Myocyte (in vitro differentiated cells): ENCODE data around the gene IGHMBP2. TPM values are rescaled to one million over a fixed set of nuclear protein-coding genes. Genes with fewer than 3 reads are reported as not detected.
A peak's percentile ranks its signal among the peaks of the same experiment; 100 is the strongest.
"Not testable (repeated sequence)": the region's sequence is repeated elsewhere in the genome, so short reads cannot be mapped to it uniquely, and the experiment has no call there.

ENCODE experiments used
- DNase-seq: peaks from one replicate; pipeline ENCODE4 v3.0.0-alpha.2; 2012; ENCODE audit warnings: low read depth
- polyA plus RNA-seq: library from polyadenylated mRNA; unstranded; fragments of >200 nt; gene quantifications from one replicate; pipeline ENCODE4 v1.2.1, GENCODE V29; 2012; ENCODE audit warnings: missing spikeins
- total RNA-seq: library from RNA; depleted of rRNA; stranded (reverse); fragments of >200 nt; gene quantifications from 2 replicates; pipeline ENCODE4 v1.2.3, GENCODE V29; 2014

Gene IGHMBP2
- total RNA-seq = 9.7 and 10.0 TPM in 2 replicates
- 10.4 TPM for polyA plus RNA-seq

GRCh38 chr11:68903288-68904247, at the start of gene IGHMBP2, which contains the start of gene MRPL21:
Gene IGHMBP2 (plus strand): TSS chr11:68903891. CDS start chr11:68903953, 62 bp downstream.
Gene MRPL21 (minus strand): TSS chr11:68903832. CDS start chr11:68903810, 22 bp downstream.
- peak; percentile 87 for DNase-seq

- DNase-seq = no peak
These were observed 49.3 kb upstream of the IGHMBP2 start for GRCh38 chr11:68854273-68854958.

- no peak for DNase-seq
These were observed 48.3 kb upstream of the IGHMBP2 start for GRCh38 chr11:68855205-68855981.

- DNase-seq = not testable (repeated sequence)
These were observed 47.2 kb upstream of the IGHMBP2 start for GRCh38 chr11:68856425-68857030.

GRCh38 chr11:68857037-68857586, 46.6 kb upstream of the IGHMBP2 start:
- DNase-seq = no peak

- DNase-seq = no peak
These were observed 44.6 kb upstream of the IGHMBP2 start for GRCh38 chr11:68859123-68859522.

DNA sequence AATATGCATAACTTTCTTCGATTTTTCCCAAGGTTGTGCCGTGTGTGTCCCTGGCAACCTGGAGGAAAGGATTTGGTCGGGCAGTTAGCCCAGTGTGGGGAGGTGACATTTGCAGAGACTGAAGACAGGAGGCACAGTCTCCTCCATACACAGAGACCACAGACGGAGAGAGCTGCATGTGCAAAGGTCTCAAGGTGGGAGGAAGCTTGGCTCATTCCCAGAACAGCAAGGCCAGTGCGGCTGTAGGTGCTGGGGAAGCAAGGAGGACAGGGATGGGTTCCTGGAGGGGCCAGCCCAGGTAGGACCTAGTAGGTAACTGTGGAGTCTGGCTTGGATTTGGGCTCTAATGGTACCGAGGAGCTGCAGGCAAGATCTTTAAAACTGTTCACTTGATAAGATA, 41.3 kb upstream of the IGHMBP2 start:
- no peak for DNase-seq

GRCh38 chr11:68863553-68864265, 40.0 kb upstream of the IGHMBP2 start:
- no peak for DNase-seq

DNA sequence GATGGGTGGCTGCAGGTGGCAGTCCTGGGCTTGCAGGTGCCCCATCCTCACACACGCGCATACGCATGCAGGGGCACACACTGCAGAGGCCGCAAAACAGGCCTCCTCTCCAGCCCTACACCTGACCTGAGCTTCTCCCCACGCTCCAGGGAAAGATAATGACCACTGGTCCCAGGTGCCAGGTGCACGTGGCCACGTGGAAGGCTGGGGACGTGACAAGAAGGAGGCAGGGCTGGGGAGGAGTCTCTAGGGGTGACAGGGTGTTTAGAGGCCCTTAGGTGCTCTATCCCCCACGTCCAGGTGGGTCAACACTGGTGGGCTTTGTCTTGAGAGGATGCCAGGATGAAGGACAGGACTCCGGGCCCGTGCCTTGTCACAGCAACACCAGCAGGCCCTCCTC, 38.5 kb upstream of the IGHMBP2 start:
- no peak for DNase-seq

- no peak for DNase-seq
These were observed 36.6 kb upstream of the IGHMBP2 start for GRCh38 chr11:68867066-68867465.

DNA sequence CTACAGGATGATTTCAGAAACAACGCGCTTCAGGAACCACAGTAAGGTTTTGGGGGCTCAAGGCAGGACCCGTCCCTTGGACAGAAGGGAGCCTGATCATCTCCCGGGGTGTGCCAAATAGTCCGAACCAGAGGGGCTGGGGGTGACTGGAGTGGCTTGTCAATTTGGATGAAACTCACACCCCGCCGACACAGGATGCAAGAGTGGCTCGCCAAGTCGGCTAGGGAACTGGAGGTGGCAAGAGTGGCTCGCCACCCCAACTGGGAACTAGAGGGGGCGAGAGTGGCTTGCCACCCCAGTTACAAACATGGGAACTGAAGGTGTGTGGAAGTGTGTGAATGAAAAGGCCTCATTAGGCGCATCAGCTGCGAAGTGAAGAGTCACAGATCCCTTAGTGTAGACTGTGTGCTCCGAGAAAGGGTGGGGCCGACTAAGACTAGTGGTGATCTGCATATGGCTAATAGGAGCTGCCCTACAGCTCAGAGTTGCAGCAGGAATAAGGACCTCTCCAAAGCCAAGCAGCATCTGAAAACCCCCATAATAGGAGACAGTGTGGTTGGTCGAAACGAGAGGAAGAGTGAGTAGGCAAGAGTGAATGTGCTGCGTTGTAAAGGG, 35.4 kb upstream of the IGHMBP2 start:
- DNase-seq = no peak

GRCh38 chr11:68870470-68870869, 33.2 kb upstream of the IGHMBP2 start:
- DNase-seq = no peak

GRCh38 chr11:68872216-68873003, 31.3 kb upstream of the IGHMBP2 start:
- peak; percentile 32 for DNase-seq

- no peak for DNase-seq
These were observed 25.7 kb upstream of the IGHMBP2 start for GRCh38 chr11:68878022-68878421.

DNA sequence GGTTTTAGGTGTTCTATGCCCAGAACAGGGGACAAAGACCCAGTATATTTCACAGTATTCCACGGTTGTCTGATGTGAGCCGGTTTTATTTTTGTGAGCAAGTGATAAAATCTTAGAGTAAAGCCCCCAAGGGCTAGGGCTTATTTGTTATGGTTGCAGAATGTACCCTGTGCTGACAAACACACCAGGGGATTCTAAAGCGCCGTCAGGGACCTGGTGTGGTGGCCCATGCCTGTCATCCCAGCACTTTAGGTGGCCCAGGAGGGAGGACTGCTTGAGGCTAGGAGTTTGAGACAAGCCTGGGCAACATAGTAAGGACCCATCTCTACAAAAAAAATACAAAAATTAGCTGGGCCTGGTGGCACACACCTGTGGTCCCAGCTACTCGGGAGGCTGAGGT, 22.8 kb upstream of the IGHMBP2 start:
- no peak for DNase-seq

DNA sequence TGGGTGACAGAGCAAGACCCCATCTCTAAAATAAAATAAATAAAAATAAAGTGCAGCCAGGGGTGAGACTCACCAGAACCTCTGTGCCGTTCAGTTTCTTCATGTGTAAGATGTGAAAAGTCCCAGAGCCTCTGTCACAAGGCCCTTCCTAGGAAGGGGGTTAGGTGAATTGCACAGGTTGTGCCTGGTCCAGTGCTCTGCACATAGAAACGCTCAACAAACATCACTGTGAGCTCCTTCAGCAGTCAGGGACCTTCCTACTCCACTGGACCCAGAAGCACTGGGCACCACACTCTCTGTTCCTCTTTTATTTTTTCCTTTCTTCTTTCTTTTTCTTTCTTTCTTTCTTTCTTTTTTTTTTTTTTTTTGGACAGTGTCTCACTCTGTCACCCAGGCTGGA, 22.4 kb upstream of the IGHMBP2 start:
- no peak for DNase-seq

DNA sequence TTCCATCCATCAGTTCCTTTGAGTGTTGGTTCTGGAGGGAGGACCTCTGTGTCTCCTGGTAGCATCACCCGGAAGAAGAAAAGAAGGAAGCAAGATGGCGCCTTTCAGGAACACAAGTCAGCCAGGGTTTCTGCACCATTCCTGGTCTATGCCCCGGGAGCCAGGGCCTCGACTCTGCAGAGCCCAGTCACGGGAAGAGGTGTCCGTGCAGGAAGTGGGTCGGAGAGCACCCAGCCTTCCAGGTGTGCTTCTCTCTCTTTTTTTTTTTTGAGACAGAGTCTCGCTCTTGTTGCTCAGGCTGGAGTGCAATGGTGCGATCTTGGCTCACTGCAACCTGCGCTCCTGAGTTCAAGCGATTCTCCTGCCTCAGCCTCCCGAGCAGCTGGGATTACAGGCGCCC, 21.3 kb upstream of the IGHMBP2 start:
- no peak for DNase-seq

DNA sequence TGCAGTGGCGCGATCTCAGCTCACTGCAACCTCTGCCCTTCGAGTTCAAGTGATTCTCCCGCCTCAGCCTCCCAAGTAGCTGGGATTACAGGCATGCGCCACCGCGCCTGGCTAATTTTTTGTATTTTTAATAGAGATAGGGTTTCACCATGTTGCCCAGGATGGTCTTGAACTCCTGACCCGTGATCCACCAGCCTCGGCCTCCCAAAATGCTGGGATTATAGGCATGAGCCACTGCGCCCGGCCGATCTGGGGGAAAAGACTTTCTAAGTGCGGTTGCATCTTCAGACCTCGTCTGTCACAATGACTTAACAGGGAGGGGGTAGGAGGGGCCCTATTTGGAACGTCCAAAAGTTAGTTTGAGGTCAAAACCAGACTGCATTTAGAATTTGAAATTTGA, 18.9 kb upstream of the IGHMBP2 start:
- DNase-seq = not testable (repeated sequence)
